Erythroblast (primary cell): Measurements from ENCODE around the gene VHLL.

Experiments used
- GATA1 ChIP-seq: IDR thresholded peaks from 2 replicates; pipeline ENCODE4 v1.6.1; 2011; ENCODE audit warnings: low read depth, mild to moderate bottlenecking, control low read depth, low read length, moderate library complexity
- POLR2A ChIP-seq: IDR thresholded peaks from 2 replicates; pipeline ENCODE4 v1.6.1; 2011; ENCODE audit warnings: mild to moderate bottlenecking, low read length

DNA sequence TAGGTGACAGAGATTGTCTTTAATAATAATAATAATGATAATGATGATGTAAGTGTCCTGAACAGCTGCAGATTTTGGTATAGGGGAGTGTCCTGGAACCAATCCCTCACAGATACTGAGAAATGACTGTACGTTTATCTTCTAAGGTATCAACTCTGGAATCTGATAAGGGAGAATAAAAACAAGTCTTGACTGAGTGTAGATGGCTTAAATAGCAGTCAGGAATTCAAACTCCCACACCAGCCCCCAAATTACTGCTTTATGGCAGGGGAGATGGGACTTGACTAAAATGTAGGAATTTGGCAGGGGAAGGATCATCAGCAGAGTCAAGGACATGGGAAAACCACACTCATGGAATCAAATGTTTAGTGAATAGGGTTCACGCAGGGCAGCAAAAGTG is 6.1 kb upstream of the VHLL start:
- TF ChIP-seq POLR2A (no peak), GATA1 (no peak)
